ENCODE measurements around the gene MAGI2.

MAGI2 gene

GRCh38 chr7:78164459-78164858 lies 1289.0 kb downstream of the MAGI2 start:
- DNase-seq = no peak

- no peak for DNase-seq
These were observed 1291.7 kb downstream of the MAGI2 start for GRCh38 chr7:78161781-78162180.

GRCh38 chr7:78159545-78159944 lies 1293.9 kb downstream of the MAGI2 start:
- DNase-seq = no peak

- DNase-seq = no peak
These were observed 1300.2 kb downstream of the MAGI2 start for GRCh38 chr7:78153285-78153684.

- no peak for DNase-seq
These were observed 1302.2 kb downstream of the MAGI2 start for GRCh38 chr7:78151229-78151628.

GRCh38 chr7:78149787-78150186 lies 1303.7 kb downstream of the MAGI2 start:
- no peak for DNase-seq

GRCh38 chr7:78148166-78148894 lies 1305.1 kb downstream of the MAGI2 start:
- DNase-seq = no peak

- DNase-seq = no peak
These were observed 1306.9 kb downstream of the MAGI2 start for GRCh38 chr7:78146546-78146945.

GRCh38 chr7:78143661-78144060 lies 1309.8 kb downstream of the MAGI2 start:
- no peak for DNase-seq

GRCh38 chr7:78141522-78142281 lies 1311.8 kb downstream of the MAGI2 start:
- no peak for DNase-seq

GRCh38 chr7:78140109-78140508 lies 1313.4 kb downstream of the MAGI2 start:
- DNase-seq = no peak

- no peak for DNase-seq
These were observed 1314.1 kb downstream of the MAGI2 start for GRCh38 chr7:78139335-78139734.

- DNase-seq = no peak
These were observed 1318.7 kb downstream of the MAGI2 start for GRCh38 chr7:78134774-78135173.

GRCh38 chr7:78134256-78134655 lies 1319.2 kb downstream of the MAGI2 start:
- DNase-seq = no peak

GRCh38 chr7:78130446-78131215 lies 1322.8 kb downstream of the MAGI2 start:
- no peak for DNase-seq

GRCh38 chr7:78129865-78130264 lies 1323.6 kb downstream of the MAGI2 start:
- DNase-seq = no peak

- DNase-seq = no peak
These were observed 1326.5 kb downstream of the MAGI2 start for GRCh38 chr7:78127009-78127408.

- DNase-seq = no peak
These were observed 1327.6 kb downstream of the MAGI2 start for GRCh38 chr7:78125884-78126283.

- DNase-seq = no peak
These were observed 1329.3 kb downstream of the MAGI2 start for GRCh38 chr7:78124216-78124615.

- DNase-seq = no peak
These were observed 1331.6 kb downstream of the MAGI2 start for GRCh38 chr7:78121888-78122287.

GRCh38 chr7:78118470-78118869 lies 1335.0 kb downstream of the MAGI2 start:
- DNase-seq = no peak

- DNase-seq = no peak
These were observed 1337.6 kb downstream of the MAGI2 start for GRCh38 chr7:78115876-78116275.

GRCh38 chr7:78114993-78115392 lies 1338.5 kb downstream of the MAGI2 start:
- no peak for DNase-seq

- no peak for DNase-seq
These were observed 1341.0 kb downstream of the MAGI2 start for GRCh38 chr7:78112488-78112887.
